Activated CD4-positive, CD25-positive, alpha-beta regulatory T cell treated with anti-CD3 and anti-CD28 coated beads, Interleukin-2, amount 50 U/mL, for 24 hours (primary cell): ENCODE results near the gene RYK.
A peak's percentile ranks its signal among the peaks of the same experiment; 100 is the strongest.
"Not testable (repeated sequence)": the region's sequence is repeated elsewhere in the genome, so short reads cannot be mapped to it uniquely, and the experiment has no call there.

Source experiments
- ATAC-seq, 2 donors: fragments of 150-1000 bp; cut with Tn5 transposase; one replicate each; pipeline ENCODE4 v1.10.0; 2021; ENCODE audit warnings: mild to moderate bottlenecking in 1 of 2, moderate library complexity in 1 of 2

RYK gene

DNA sequence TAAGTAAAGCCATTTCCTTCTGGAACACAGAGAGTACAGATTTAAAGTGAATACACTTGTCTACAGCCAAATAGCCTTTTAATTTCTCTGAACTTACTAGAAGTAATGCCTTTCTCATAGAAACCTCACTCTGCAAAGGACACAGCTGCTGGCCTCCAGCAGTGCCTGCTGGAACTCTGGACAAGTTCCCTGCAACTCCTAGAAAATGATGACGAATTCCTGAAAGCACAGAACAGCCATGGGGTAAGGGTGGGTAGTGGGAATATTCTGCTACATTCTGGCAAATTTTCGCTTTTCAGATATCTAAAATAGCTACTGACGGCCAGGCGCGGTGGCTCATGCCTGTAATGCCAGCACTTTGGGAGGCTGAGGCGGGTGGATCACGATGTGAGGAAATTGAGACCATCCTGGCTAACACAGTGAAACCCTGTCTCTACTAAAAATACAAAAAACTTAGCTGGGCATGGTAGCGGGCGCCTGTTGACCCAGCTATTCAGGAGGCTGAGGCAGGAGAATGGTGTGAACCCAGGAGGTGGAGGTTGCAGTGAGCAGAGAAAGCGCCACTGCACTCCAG, 34.4 kb downstream of the RYK start:
- no peak for ATAC-seq

DNA sequence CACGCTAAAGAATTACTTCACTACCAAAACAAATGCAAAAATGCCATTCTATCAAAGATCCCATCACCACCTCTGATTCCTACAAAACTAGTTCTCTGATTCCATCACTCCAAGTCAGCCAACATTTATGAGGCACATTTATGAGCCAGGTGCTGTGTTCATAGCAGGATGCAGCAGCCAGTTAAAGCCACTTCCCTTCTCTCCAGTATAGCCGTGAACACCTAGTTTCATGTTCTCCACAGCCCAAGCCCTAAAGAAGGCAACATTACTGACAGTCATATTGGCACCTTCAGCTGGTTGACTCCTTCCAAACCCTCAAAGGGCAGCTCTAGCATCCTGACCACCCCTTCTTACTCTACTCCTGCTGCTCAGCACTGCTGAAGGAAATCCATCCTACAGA, 36.4 kb downstream of the RYK start:
- ATAC-seq: no peak

DNA sequence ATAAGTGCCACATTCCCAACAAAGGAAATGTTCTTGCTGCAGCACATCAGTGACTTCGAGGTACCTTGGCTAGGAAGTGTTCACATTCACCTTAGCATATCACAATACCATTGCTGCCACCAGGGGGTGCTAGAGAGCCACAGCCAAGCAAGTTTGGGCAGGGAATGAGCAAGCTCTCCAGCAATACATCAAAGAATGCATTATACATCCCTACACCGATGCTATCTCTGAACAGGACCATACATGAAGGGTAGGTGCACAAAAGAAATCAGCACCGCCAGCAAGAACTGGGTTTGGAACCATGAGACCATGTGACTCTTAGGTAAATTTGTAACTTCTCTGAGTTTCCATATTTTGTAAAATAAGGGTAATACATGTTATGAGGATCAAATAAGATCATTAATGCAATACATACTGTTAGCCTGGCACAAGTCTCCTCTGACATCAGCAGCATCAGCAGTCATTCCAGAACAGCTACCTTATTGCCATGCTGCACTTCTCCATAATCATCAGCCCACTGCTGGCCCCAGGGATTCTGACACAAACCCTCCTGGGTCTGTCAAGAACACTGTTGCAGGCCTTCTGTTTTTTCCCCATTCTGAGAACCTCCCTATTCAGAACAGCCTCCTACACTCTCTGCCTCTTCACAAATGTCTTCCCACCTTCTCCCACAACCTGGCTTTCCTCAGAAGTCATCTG, 37.5 kb downstream of the RYK start:
- peak; percentile 86 to 87 for ATAC-seq

DNA sequence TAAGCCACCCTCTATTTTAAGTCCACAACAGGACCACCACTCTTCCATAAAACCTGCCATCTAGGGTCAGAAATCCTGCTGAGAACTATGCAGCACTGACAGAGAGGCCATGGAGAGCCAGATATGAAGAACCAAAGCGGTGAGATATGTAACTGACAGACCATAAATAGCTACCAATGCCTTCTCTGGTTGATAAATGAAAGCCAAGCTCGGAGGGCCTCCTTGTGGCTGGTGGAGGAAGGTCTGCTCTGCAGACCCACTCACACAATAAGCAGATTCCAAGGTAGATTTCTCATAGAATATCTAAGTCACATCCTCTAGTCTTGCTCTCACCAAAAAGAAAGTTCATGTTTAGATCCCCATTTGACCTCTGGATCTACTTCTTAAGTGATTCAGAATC, 38.9 kb downstream of the RYK start:
- ATAC-seq: no peak

DNA sequence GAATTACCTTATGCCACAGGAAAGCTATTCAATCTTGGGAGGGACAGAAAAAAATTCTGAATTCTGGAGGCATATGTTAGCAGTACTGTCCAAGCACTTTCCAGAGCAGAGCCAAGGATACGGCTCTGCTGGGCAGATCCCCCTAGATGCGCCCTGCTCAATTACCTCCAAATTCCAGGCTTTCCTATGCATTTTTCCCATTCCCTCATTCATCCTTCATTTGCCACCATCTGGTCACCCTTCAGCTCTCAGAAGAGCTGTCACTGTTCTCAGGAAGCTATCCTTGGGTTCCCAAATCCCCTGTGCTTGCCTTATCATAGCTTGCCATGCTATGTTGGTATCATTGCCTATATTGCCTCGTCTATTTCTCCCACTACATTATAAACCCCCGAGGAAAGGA, 45.2 kb downstream of the RYK start:
- ATAC-seq: no peak

DNA sequence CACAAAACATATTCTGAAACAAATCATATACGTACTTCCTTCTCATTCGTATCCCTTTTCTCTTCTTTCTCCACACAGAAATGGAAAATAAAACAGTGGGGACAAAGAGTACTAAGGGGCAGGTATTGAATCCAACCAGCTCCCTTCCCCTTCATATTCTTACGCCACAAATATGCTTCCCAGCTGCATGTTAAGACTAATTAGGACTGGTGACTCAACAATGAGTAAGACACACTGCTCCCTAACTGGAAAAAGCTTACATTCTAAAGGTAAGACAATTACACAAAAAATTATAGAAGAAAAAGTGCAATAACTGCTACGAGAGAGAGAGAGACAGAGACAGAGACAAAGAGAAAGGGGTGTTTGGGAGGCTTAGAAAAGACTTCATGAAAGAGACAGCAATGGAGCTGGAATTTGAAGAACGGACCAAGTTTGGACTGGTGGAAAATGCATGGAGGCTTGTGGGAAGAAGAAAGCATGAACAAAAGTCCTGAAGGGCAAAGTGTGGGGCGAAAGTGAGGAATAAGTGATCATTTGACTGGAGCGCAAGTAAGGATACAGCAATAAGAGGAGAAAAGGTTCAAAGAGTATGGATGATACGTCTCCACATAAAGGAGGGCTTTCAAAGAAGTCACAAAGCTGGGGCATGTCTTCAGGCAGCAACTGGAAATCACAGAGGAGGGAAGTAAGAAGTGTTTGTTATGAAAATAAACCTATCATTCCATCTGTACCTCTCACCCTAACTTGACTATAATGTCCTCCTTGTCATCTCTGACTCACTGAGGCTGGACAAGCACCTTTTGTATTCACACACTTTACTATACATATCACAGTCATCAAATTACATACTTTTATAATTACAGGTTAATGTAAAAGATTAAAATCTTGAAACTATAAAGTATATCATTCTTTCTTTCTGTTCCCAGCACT, 49.2 kb downstream of the RYK start:
- ATAC-seq: no peak

DNA sequence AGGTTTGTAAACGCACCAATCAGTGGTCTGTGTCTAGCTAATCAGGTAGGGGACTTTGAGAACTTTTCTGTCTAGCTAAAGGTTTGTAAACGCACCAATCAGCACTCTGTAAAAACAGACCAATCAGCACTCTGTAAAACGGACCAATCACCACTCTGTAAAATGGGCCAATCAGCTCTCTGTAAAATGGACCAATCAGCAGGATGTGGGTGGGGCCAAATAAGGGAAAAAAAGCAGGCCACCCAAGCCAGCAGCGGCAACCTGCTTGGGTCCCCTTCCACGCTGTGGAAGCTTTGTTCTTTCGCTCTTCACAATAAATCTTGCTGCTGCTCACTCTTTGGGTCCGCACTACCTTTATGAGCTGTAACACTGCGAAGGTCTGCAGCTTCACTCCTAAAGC, 50.8 kb downstream of the RYK start:
- ATAC-seq: not testable (repeated sequence)

DNA sequence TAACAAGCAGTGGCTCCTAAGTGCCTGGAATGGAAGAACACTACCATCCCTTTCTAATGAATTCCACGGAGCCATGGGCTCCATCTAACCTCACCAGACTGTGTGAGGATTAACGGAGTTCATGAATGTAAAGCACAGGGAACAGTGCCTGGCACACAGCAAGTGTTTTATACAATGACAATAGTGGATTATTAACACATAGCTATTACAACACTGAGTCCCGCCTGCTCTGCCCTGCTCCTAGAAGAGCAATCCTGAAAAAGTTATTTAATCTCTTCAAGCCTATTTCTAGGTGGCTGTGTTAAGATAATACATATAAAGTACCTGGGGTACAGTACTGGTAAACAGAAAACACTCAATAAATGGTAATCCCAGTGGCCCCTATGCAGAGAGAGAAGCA, 51.4 kb downstream of the RYK start:
- no peak for ATAC-seq

DNA sequence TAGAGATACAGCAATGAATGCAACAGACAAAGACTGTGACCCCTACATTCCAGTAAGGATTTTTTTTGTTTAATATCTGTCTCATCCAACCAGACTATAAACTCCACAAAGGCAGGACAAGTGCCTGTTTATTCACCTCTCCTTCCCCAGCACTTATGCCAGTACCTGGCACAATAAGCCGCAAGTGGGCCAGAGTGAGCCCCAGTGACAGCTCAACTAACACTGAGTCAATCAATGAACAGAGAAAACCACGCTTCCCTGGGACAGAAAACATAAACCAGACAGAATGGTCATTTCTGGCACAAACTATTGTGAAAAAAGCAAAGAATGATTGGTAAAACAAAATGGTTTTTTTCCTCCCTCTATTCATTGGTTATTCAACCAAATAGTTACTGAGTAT, 52.2 kb downstream of the RYK start:
- ATAC-seq: no peak

DNA sequence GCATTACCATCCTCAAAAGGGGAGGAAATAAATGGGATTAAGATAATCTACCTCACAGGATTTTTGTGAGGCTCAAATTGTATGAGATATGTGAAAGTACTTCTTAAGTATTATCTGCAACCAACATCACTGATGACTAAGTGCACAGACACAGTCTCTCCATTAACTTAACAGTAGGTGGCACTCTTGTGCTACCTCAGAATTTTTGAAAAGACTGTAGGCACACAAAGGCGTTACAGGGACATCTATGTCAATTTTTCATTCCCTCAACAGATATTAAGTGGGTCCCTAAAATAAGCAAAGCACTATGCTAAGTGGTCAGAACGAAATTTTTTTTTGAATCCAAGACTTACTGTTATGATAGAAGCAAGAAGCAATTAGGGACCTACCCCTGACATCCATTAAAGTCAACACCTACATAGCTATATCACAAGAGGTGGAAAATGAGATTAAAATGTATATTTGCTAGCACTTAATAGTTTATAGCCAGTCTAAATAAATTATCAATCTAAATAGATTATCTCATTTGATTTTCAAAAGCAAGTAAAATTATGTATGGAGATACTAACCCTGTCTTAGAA, 52.9 kb downstream of the RYK start:
- ATAC-seq: peak; percentile 58 to 93

DNA sequence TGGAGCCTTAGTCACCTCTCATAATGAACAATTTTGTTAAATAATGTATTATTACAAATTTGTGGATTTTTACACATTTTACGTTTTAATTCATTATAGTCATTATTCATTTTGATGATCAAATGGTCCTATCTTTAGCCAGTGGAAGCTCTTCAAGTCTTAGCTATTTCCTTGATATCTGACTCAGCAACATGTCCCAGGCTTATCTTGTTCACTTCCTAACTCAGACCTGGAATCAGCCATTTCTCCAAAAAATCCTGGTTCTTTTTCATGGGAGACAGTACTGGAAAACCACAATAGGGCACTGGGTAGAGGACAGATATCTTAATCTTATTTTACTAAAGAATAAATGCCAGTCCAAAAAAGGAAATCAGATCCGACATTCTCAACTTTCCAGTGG, 56.4 kb downstream of the RYK start:
- ATAC-seq: no peak

DNA sequence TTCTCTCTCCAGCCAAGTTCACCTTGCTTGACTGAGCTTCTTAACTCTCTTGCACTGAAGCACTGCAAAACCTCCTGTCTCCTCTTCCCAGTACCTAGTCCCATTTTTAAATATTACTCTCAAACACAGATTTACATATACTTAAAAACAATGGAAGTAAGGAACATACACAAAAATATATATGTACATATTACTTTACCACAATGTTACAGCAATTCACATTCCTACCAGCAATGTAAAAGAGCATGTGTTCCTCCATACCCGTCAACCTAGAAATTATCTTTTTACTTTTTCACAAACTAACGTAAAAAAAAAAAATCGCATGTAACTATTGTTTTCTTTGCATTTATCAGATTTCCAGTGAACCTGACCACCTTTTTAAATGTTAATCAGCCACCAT, 60.4 kb downstream of the RYK start:
- ATAC-seq: no peak

DNA sequence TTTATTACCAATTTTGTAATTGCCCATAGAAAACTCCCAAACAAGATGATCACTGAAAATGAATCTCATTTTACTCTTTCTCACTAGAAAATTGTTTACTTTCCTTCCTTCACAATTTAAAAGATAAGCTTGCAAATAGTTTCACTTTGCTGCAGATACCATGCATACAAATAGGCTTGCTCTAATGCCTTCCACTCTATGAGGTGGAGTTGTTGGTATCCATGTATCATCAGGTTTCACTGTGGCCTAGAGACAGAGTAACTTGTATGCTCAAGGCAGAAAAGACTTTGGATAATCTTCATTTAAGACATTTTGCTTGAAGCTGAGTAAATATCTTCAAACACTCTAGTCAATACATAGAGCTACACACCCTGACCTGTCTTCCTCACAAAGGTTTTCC, 60.8 kb downstream of the RYK start:
- no peak for ATAC-seq

DNA sequence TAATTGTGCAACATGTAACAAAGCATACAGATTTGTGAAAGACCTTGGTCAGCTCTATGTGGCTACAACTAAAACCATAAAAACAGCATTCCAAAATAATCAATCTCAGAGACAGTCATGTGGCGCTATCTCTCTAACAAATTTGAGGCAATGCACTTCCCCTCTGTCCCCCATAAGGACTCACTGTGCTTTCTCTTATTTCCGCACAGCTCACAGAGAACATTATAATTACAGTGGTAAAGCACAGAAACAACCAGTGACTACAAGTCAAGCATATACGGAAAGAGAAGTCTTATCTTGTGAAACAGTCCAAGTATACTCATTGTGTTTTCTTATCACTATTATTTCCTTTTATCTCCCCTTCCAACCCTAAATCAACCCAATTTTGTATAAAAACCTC, 64.3 kb downstream of the RYK start:
- no peak for ATAC-seq

DNA sequence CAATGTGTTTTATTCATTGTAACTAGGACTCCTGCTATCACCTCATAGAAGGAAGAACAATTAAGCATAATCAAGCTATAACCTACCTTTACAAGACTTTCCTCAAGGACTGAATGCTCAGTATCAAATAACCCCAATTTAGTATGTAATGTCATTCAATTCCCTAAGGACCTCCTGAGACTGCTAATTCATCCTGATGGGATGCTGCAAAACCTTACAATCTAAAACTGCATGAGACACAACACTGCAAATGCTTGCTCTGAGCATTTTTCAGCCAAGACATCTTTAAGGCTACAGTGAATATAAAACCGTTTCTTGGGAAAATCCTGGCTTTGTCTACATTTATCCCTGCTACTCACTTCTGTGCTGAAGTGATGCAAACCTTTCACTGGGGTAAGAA, 69.9 kb downstream of the RYK start:
- no peak for ATAC-seq

DNA sequence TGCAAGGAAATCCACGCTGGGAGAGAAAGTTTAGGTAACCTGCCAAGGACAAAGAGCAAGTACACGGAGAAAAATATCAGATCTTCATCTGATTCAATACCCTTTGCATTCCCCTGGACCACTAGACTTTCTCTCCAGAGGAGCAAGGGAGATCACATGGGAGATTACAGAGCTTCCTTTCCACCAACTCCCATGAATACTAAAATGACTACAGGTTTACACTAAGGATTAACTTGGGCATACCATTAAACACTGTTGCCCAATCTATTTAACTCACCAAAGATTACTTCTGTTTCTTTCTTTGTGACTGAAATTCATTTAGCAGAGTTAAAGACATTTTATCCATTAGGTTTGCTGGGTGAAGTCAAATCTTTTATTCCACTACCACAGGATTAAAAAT, 71.2 kb downstream of the RYK start:
- ATAC-seq: no peak

DNA sequence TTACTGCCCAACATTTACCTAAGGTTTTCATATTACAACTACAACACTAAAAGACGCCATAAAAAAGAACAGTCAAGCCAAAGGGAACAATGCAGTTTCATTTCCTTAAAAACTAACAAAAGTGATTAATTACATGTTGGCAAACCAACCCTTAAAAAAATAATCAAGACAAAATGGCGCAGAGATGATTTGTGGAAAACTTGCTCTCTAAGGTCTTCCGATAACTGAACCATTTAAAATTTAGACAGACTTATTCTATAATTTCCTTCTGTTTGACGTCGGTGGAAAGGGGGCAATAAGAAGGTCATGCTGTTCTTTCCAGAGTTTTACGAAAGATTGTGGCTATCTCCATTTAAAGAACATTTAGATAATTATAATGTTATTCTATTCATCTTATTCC, 87.6 kb downstream of the RYK start:
- ATAC-seq: no peak

DNA sequence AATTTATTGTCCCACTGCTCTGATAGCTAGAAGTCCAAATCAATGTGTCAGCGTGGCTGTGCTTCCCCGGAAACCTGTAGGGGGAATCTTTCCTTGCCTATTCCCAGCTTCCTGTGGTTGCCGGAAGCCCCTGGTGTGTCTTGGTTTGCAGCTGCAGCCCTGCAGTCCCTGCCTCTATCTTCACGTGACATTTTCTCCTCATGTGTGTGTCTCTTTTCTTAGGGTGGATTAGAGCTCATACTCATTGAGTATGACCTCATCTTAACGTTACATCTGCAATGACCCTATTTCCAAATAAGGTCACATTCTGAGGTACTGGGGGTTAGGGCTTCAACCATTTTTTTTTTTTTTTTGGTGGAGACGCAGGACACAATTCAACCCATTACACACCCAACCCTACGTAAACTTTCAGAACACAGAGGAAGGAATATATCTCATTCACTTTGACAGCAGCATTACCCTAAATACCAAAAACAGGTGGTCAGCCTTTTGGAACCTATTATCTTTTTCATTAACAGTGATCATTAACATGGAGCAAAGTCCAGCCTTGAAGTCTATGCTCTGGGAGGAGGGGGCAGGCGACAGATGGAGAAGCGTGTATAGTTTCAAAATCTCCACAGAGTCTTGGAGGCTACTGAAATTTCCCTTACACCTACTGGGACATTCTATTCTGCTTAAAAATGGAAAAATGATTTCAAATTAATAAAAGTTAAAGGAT, 88.6 kb downstream of the RYK start:
- ATAC-seq: no peak

DNA sequence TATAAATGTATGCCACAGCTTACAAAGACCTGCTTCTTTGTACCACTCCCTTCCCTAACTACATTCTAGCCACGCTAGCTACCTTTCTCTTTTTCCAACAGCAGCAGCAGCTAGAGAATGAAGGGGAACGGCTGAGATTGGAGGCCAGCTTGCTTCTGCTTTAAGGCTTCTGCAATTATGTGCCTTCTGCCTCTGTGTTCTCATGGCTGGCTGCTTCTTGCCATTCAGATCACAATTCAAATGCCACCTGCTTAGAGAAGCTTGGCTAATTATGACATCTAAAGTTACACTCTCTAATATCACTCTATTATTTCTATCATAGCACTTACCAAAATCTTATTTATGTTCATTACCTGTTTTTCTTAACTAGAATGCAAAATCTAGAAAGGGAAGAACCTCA, 95.2 kb downstream of the RYK start:
- no peak for ATAC-seq

DNA sequence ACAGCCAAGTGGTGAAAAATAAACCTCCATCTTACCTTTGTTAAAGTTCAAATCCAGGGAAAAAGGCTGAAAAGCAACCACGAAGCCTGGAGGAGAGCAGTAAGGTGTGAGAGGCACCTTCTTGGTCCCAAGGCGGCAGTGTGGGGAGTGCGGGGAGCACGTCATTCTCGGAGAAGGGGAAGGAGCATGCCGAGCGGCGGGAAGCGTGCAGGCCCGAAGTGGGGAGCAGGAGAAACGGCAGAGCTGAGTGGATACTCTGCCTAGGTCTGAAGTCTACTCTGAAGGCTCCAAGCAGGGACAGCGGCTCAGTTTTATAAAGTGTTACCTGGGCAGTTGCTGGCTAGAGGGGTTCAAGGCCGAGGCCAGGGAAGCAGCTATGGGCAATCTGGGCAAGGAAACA, 96.9 kb downstream of the RYK start:
- ATAC-seq: no peak

DNA sequence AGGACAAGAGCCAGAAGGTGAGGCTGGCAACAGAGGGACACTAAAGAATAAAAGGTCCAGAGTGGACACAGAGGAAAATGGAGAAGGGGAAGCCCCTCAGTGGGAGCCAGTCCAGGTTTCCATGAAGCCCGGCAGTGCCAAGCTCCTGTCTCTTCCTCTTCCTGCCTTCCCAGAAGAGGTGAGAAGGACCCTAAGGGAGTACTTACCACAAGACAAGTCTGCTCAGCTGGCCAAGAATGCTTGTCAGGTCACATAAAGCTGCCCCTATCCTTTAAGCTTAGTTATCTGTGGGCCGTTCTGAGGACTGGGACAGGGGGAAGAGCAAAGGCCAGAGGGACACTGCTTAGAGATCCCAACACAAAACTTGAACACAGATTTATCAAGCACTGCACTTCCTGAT, 100.2 kb downstream of the RYK start:
- ATAC-seq: no peak

DNA sequence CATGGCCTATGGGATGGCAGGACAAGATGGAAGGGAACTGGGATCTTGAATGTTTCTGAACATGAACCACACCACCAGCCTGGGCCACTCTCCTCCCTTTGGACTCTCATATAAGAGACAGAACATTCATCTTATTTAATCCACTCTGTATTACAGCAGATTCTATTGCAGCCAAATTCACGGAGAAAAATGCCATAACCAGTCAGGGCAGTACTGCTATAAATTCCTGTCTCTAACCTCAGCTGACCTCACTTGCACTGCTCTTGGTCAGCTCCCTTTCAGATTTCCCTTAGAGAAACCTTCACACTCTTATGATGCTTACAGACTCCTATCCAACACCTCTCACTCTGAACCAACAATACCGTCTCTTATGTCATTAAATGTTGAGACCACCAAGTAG, 101.4 kb downstream of the RYK start:
- no peak for ATAC-seq

DNA sequence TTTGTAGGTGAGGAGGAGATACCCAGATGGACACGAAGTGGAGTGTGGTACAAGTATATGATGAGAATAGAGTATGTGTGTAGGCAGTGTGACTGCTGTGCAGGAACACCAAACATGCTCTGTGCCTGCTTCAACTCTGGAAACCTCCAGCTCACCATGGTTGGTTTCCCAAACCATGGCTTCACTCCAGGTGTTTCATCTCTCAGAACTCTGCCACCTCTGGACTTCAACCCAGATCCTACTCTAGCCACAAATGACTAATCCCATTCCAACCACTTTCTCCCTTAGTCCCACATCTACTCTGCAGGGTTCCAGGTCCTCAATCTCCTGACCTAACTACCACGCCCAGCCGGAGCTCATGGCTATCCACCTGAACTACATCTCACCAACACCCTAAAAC, 102.1 kb downstream of the RYK start:
- no peak for ATAC-seq
